NCI-H748 (cell line): Measurements from ENCODE around the gene KLK7.

Experiments
- DNase-seq: peaks from one replicate; lab custom pipeline; 2025; ENCODE audit not compliant: unreplicated experiment; lab: John Stamatoyannopoulos, UW

KLK7 gene

DNA sequence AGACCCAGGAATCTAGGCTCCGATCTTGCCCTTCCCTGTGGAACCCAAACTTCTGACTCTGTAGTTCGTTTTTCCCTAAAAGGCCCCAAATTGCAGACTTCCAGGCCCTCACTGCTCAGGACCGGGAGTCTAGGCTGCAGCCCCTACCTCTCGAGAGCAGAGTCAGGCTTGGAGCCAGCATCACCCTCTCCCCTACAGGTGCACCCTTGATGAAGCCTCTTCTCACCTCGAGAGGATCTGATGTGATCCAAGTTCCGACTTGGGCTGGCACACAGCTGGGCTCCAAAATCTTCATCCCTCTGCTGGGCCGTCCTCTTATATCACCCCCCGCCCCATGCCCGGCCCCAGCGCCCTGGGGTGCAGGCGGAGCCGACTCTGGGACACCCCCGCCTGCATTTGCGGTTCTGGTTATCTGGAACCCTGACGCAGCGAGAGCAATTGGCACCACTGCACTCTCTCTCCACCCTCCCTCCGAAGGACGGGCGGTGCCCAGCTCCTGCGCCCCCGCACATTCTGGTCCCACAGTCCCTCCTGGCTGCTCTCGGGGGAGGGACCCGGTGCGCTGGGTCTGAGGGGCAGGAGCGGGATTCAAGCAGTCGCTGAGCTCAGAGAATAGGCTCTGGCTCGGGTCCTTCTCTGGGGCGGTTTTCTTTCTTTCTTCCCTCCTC is at the start of gene KLK7:
Gene KLK7 (minus strand): TSS at position 293 of the 668 bp plus-strand sequence. CDS start 1,518 bp downstream, outside the sequence.
- DNase-seq, result no peak

DNA sequence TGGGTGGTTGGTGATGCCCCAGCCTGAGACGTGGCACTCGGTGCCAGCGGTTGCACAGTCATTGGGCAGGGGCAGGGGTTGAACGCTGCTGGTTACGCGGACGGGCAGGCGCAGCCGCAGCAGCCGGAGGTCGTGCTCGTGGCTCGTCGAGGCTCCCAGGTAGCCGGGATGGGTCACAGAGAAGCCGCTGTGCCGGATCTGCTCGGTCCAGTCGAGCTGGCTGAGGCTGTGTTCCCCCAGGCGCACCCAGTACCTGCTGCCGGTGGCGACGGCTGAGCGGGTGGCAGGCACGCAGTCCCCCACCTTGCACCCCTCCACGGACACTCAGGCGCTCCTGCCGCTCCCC is 48.1 kb upstream of the KLK7 start:
- DNase-seq, result no peak

- no peak for DNase-seq
Observed at GRCh38 chr19:51031220-51031879, 47.6 kb upstream of the KLK7 start.

- DNase-seq, result no peak
Observed at GRCh38 chr19:51030631-51031030, 46.9 kb upstream of the KLK7 start.

GRCh38 chr19:51029718-51030117 is 46.0 kb upstream of the KLK7 start:
- no peak for DNase-seq

- no peak for DNase-seq
Observed at GRCh38 chr19:51027873-51028272, 44.2 kb upstream of the KLK7 start.

DNA sequence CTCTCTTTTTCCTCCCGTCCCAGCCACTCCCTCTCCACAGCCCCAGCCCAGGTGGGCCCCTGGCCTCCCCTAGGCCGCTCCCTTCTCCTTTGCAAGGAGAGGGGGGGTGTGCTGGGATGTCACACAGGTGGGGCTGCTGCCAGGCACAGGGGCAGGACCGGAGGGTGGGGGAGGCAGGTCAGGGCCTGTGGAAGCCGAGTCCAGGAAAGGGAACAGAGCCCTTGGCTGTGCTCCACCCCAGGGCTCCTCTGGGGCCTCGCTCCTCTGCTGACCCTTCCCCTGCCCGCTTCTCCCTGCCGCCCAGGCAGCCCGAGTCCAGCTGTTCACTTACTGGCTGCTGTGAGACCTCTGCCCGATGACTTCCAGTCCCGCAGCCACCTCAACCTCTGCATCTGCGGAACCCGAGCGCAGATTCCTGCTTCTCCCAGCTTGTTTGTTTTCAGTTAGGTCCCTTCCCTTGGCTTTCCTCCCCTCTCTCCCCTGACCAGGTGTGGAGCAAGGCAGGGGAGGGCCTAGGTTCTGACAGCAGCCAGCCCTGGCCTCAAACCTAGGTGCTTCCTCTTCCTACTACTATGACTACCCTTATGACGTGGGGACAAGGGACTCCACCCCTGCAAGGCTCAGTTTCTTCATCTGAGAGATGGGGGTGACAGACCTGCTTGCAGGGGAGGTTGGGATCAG is 43.5 kb upstream of the KLK7 start:
- DNase-seq, result no peak

DNA sequence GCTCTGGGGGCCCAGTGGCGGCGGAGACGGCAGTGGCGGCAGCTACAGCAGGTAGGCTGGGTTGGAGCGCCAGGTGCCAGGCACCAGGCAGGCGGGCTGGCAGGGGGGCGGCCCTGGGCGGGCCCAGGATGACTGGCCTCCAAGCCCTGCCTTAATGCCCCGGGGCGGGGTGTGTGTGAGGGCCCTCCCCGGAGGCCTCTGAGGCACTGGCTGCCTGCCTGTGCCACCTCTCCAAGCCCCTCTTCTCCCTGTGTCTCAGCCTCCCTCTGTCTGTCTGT is 42.8 kb upstream of the KLK7 start, which contains the start of gene KLK11:
Gene KLK11 (minus strand): TSS at position 63 of the 278 bp plus-strand sequence. CDS start 985 bp downstream, outside the sequence.
- peak; percentile 64 for DNase-seq

DNA sequence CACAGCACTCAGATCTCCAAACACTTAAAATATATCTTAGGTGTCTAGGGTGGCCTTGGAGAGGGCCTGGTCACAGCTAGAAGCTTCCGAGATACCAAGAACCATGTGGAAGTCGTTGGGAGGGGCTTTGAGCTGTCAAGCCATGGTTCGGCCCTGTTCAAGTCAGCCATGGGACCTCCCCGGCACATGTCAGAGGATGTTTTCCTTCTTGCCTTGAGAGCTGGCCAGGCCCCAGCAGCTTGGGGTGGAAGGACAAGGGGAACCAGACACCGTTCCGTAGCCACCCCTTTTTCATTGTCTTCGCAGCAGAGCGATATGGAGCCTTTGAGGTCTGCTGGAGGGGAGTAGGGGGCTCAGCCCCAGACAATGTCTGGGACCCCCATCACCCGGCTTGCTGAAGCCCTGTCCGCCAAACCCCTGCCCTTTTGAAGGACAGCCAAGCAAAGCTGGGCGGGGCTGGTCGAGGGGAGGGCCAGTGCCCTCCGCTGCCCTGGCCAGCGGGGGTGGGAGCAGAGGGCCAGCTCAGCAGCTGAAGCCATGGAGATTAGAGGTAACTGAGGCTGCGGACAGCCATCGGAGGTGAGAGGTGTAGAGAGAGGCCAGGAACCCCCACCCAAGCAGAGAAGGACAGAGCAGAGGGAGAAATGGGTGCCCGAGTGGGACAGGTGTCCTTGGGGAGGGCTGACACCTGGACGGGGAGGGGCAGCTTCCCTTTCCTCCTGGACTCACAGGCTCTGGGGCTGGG is 42.3 kb upstream of the KLK7 start:
- DNase-seq, result no peak

GRCh38 chr19:51025401-51025800 is 41.7 kb upstream of the KLK7 start:
- no peak for DNase-seq

- peak; percentile 80 for DNase-seq
Observed at GRCh38 chr19:51024924-51025323, 41.2 kb upstream of the KLK7 start.

DNA sequence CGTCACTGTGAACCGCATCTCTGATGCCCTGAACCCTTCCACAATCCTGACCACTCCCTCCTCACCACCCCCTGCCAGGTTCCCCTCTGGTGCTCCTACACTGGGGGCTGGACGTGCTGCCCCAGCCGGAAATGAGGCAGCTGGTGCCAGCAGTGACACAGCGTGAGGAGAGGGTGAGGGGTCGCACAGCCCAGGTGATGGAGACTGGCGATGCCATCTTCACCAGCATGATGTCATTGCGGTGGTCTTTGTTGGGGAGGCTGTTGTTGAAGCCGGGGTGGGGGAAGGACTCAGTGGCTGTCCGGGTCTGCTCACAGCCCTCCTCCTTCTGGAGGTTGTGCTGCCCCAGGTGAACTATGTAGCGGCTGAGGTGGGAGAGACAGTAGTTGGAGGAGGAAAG is 40.2 kb upstream of the KLK7 start:
- DNase-seq, result no peak

- DNase-seq, result no peak
Observed at GRCh38 chr19:51022526-51022925, 38.8 kb upstream of the KLK7 start.

GRCh38 chr19:51020988-51021651 is 37.4 kb upstream of the KLK7 start:
- DNase-seq, result peak; percentile 83

- DNase-seq, result no peak
Observed at GRCh38 chr19:51019544-51019925, 35.8 kb upstream of the KLK7 start, which contains the start of gene KLK10. Gene KLK10 (minus strand): TSS chr19:51019709. CDS start chr19:51019130, 579 bp downstream.

DNA sequence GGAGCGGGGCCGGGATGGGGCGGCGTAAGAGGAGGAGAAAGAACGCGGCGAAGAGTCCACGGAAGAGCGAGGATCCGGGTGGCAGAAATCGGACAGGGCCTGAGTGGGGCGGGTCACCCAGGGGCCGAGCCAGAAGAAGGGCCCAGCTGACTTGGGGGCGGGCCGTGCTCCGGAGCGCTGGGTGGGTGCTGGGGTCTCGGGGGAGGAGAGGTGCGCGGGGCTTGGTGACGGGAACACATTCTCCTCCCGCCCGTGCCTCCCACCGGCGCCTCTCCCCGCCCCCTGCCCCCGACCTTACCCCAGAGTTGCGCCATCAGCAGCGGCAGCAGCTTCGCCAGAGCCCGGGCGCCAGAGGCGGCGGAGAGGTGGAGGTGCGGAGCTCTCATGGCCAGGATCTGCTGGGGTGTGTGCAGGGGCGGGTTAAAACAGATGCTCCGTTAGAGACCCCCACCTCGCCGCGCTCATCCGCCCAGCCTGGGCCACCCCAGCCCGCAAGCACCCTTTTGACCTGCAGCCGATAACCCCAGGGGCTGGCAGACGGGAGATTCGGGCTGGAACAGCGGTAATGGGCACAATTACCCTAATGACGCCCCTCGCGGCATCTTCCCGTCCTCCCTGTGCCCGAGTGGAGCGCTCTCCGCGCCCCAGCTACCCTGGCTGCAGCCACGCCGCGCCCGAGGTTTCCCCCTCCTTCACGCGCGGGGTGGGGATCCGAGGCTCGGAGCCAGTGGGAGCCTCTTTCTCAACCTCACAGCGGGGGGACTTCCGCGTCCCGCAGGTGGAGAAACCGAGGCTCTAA is 35.2 kb upstream of the KLK7 start:
- DNase-seq, result peak; percentile 57

DNA sequence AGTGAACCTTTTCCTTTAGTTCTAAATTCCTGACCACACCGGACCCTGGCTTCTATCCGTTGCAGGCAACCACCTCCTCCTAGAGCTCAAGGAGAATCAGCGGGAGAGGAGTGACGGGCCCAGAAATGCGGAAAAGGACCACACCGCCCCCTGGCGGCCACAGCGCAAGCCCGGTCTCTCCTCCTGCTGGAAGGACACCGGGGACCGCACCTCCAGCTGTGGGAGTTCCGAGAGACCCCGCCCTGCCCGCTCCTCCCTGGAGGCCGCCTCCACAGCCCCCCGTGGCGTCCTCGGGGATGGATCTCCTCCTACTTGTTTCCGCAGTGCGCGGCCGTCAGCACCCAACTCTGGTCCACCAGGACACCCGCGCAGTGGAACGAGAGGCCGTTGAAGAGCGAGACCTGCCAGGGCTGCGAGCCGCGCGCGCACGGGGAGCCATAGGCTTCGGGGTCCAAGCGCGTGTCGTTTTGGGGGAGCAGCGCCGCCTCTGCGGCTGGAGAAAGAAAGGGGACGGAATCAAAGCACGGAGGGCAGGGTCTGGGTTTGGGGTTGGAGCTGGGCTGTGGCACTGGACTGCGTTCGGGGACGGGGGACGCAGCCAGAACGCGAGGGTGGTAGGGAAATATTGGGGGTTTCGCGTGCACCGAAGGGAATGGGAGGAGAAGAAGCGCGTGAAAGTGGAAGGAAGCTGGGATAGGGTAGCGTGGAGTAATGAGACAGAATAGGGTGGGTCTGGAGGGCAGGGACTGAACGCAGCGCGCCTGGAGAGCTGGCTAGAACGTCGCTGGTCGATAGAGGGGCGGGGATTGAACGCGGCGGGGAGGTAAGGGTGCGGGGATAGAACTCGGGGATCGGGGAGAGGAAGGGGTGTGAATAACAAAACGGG is 33.3 kb upstream of the KLK7 start:
- peak; percentile 70 for DNase-seq

- no peak for DNase-seq
Observed at GRCh38 chr19:51015691-51016267, 32.1 kb upstream of the KLK7 start.

DNA sequence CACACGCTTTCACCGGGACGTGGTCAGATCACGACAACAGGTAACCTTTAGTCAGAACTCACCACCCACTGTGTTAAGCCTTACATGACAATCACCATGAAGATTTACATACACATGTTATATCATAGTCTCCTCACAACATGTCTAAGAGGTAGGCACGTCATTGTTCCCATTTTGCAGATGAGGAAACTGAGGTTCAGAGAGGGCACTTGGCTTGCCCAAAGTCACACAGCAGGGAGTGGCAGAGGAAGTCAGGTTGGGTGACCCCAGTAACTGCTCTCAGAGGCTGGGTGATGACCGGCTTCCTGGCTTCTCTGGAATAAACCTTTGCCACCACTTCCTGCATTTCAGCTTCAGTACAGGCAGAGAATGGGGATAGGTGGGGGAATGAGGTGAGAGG is 30.5 kb upstream of the KLK7 start:
- DNase-seq, result no peak
